IPS-18a (cell line): ENCODE data around the gene MYL5.

ENCODE experiments used
- H3K27ac ChIP-seq: one replicate; pipeline ENCODE4 v1.5.1; 2013; ENCODE audit warnings: low read length
- H3K27me3 ChIP-seq: one replicate; pipeline ENCODE4 v1.6.1; 2013; ENCODE audit warnings: mild to moderate bottlenecking, low read length; ENCODE audit not compliant: control insufficient read depth, insufficient read depth
- H3K36me3 ChIP-seq: one replicate; pipeline ENCODE4 v1.6.1; 2013; ENCODE audit warnings: low read depth, low read length; ENCODE audit not compliant: control insufficient read depth
- H3K4me1 ChIP-seq: one replicate; pipeline ENCODE4 v1.6.1; 2013; ENCODE audit warnings: low read depth, low read length; ENCODE audit not compliant: control insufficient read depth
- H3K4me3 ChIP-seq: one replicate; pipeline ENCODE4 v1.5.1; 2013; ENCODE audit warnings: low read length
- H3K9ac ChIP-seq: one replicate; pipeline ENCODE4 v1.6.1; 2013; ENCODE audit warnings: mild to moderate bottlenecking, low read length, moderate library complexity
- H3K9me3 ChIP-seq: one replicate; pipeline ENCODE4 v1.6.1; 2013; ENCODE audit warnings: low read depth, low read length; ENCODE audit not compliant: control insufficient read depth

MYL5 gene

GRCh38 chr4:654503-654845 lies 19.9 kb upstream of the MYL5 start:
- Histone ChIP-seq H3K27me3 (no peaks in the 10 kb centered on the region), H3K36me3 (no peaks in the 10 kb centered on the region), H3K9ac (no peak overlapping the region), H3K4me1 (no peaks in the 10 kb centered on the region), H3K4me3 (no peak overlapping the region), H3K9me3 (no peaks in the 10 kb centered on the region), H3K27ac (no peak overlapping the region)

- Histone ChIP-seq H3K4me3 (no peak overlapping the region), H3K9ac (no peak overlapping the region), H3K27ac (no peak overlapping the region), H3K36me3 (no peaks in the 10 kb centered on the region), H3K9me3 (no peaks in the 10 kb centered on the region), H3K4me1 (no peaks in the 10 kb centered on the region), H3K27me3 (no peaks in the 10 kb centered on the region)
Observed at GRCh38 chr4:654871-655463, 19.4 kb upstream of the MYL5 start.

- Histone ChIP-seq H3K27me3 (no peaks in the 10 kb centered on the region), H3K4me3 (no peak overlapping the region), H3K4me1 (no peaks in the 10 kb centered on the region), H3K27ac (no peak overlapping the region), H3K36me3 (no peaks in the 10 kb centered on the region), H3K9me3 (no peaks in the 10 kb centered on the region), H3K9ac (no peak overlapping the region)
Observed at GRCh38 chr4:655464-656151, 18.7 kb upstream of the MYL5 start.

- Histone ChIP-seq H3K27me3 (no peaks in the 10 kb centered on the region), H3K4me1 (no peaks in the 10 kb centered on the region), H3K4me3 (no peak overlapping the region), H3K27ac (no peak overlapping the region), H3K36me3 (no peaks in the 10 kb centered on the region), H3K9me3 (no peaks in the 10 kb centered on the region), H3K9ac (no peak overlapping the region)
Observed at GRCh38 chr4:656436-657337, 17.7 kb upstream of the MYL5 start.

GRCh38 chr4:657338-657833 lies 17.0 kb upstream of the MYL5 start:
- H3K27ac ChIP-seq, result no peak overlapping the region
- H3K4me1 ChIP-seq, result no peaks in the 10 kb centered on the region
- no peaks in the 10 kb centered on the region for H3K9me3 ChIP-seq
- H3K4me3 ChIP-seq, result no peak overlapping the region
- H3K36me3 ChIP-seq, result no peaks in the 10 kb centered on the region
- H3K27me3 ChIP-seq, result no peaks in the 10 kb centered on the region
- no peak overlapping the region for H3K9ac ChIP-seq

GRCh38 chr4:657834-658667 lies 16.3 kb upstream of the MYL5 start:
- Histone ChIP-seq H3K9ac (no peak overlapping the region), H3K36me3 (no peaks in the 10 kb centered on the region), H3K27me3 (no peaks in the 10 kb centered on the region), H3K27ac (no peak overlapping the region), H3K4me1 (no peaks in the 10 kb centered on the region), H3K9me3 (no peaks in the 10 kb centered on the region), H3K4me3 (no peak overlapping the region)

- H3K4me3 ChIP-seq, result no peak overlapping the region
- no peaks in the 10 kb centered on the region for H3K27me3 ChIP-seq
- H3K4me1 ChIP-seq, result no peaks in the 10 kb centered on the region
- H3K9me3 ChIP-seq, result no peaks in the 10 kb centered on the region
- no peak overlapping the region for H3K9ac ChIP-seq
- no peak overlapping the region for H3K27ac ChIP-seq
- no peaks in the 10 kb centered on the region for H3K36me3 ChIP-seq
Observed at GRCh38 chr4:658681-659667, 15.4 kb upstream of the MYL5 start.

- Histone ChIP-seq H3K4me3 (no peak overlapping the region), H3K9me3 (no peaks in the 10 kb centered on the region), H3K27ac (no peak overlapping the region), H3K36me3 (no peaks in the 10 kb centered on the region), H3K4me1 (no peaks in the 10 kb centered on the region), H3K27me3 (no peaks in the 10 kb centered on the region), H3K9ac (no peak overlapping the region)
Observed at GRCh38 chr4:659851-660250, 14.5 kb upstream of the MYL5 start.

- Histone ChIP-seq H3K27ac (no peak overlapping the region), H3K4me3 (no peak overlapping the region), H3K36me3 (no peaks in the 10 kb centered on the region), H3K27me3 (no peaks in the 10 kb centered on the region), H3K9ac (no peak overlapping the region), H3K9me3 (no peaks in the 10 kb centered on the region), H3K4me1 (no peaks in the 10 kb centered on the region)
Observed at GRCh38 chr4:660401-660800, 13.9 kb upstream of the MYL5 start.

GRCh38 chr4:661231-661630 lies 13.1 kb upstream of the MYL5 start:
- H3K4me1 ChIP-seq, result no peaks in the 10 kb centered on the region
- no peaks in the 10 kb centered on the region for H3K27me3 ChIP-seq
- H3K27ac ChIP-seq, result no peak overlapping the region
- no peak overlapping the region for H3K9ac ChIP-seq
- no peaks in the 10 kb centered on the region for H3K9me3 ChIP-seq
- no peak overlapping the region for H3K4me3 ChIP-seq
- H3K36me3 ChIP-seq, result no peaks in the 10 kb centered on the region
